ENCODE results near the gene TBX1.

Gene TBX1

GRCh38 chr22:19800306-19800705 lies 39.7 kb downstream of the TBX1 start:
- no peaks in the 10 kb centered on the region for H3K27me3 ChIP-seq (ENCODE audit: insufficient read depth, low read depth, severe bottlenecking)
- no peak for TF ChIP-seq CTCF (IDR thresholded peaks at IDR 0.05; ENCODE audit: low read depth, low read length)
- H3K4me3 ChIP-seq (ENCODE audit: low read depth, low read length), result no peak overlapping the region
- H3K36me3 ChIP-seq, result no peaks in the 10 kb centered on the region
- no peak for DNase-seq
- no peaks in the 10 kb centered on the region for H3K9me3 ChIP-seq (ENCODE audit: severe bottlenecking)
- no peak overlapping the region; the same call in 1 of the 2 replicates for H3K27ac ChIP-seq

- no peaks in the 10 kb centered on the region for H3K36me3 ChIP-seq
- TF ChIP-seq CTCF (IDR thresholded peaks at IDR 0.05; ENCODE audit: low read depth, low read length), result peak; percentile 82
- H3K27ac ChIP-seq, result no peak overlapping the region
- DNase-seq, result peak; percentile 70
- H3K9me3 ChIP-seq (ENCODE audit: severe bottlenecking), result no peaks in the 10 kb centered on the region
- H3K27me3 ChIP-seq (ENCODE audit: insufficient read depth, low read depth, severe bottlenecking), result no peaks in the 10 kb centered on the region
- no peak overlapping the region for H3K4me3 ChIP-seq (ENCODE audit: low read depth, low read length)
These were observed 40.2 kb downstream of the TBX1 start for GRCh38 chr22:19800761-19801244.

GRCh38 chr22:19801340-19802000 lies 40.9 kb downstream of the TBX1 start:
- no peaks in the 10 kb centered on the region for H3K9me3 ChIP-seq (ENCODE audit: severe bottlenecking)
- no peak overlapping the region for H3K27ac ChIP-seq
- H3K36me3 ChIP-seq, result no peaks in the 10 kb centered on the region
- TF ChIP-seq CTCF (IDR thresholded peaks at IDR 0.05; ENCODE audit: low read depth, low read length), result no peak
- no peak overlapping the region for H3K4me3 ChIP-seq (ENCODE audit: low read depth, low read length)
- H3K27me3 ChIP-seq (ENCODE audit: insufficient read depth, low read depth, severe bottlenecking), result no peaks in the 10 kb centered on the region
- DNase-seq, result no peak

- Histone ChIP-seq H3K27ac (no peak overlapping the region), H3K27me3 (ENCODE audit: insufficient read depth, low read depth, severe bottlenecking) (no peaks in the 10 kb centered on the region), H3K4me3 (ENCODE audit: low read depth, low read length) (no peak overlapping the region), H3K36me3 (no peaks in the 10 kb centered on the region), H3K9me3 (ENCODE audit: severe bottlenecking) (no peaks in the 10 kb centered on the region)
- no peak for TF ChIP-seq CTCF (IDR thresholded peaks at IDR 0.05; ENCODE audit: low read depth, low read length)
- no peak for DNase-seq
These were observed 41.7 kb downstream of the TBX1 start for GRCh38 chr22:19802001-19802893.

- DNase-seq, result no peak
- Histone ChIP-seq H3K36me3 (no peaks in the 10 kb centered on the region), H3K27me3 (ENCODE audit: insufficient read depth, low read depth, severe bottlenecking) (no peaks in the 10 kb centered on the region), H3K4me3 (ENCODE audit: low read depth, low read length) (no peak overlapping the region), H3K9me3 (ENCODE audit: severe bottlenecking) (no peaks in the 10 kb centered on the region), H3K27ac (no peak overlapping the region)
- TF ChIP-seq CTCF (IDR thresholded peaks at IDR 0.05; ENCODE audit: low read depth, low read length), result no peak
These were observed 42.5 kb downstream of the TBX1 start for GRCh38 chr22:19802894-19803735.

Data from WERI-Rb-1 (cell line).